SK-N-SH treated with all-trans-retinoic acid at 6 μM for 48 hours (cell line): ENCODE data around the gene BAIAP3.
"Not testable (repeated sequence)": the region's sequence is repeated elsewhere in the genome, so short reads cannot be mapped to it uniquely, and the experiment has no call there.

Source experiments
- ATAC-seq: fragments of 200-7000 bp; cut with Tn5 transposase; 3 replicates; pipeline ENCODE4 v1.9.1; 2020; ENCODE audit warnings: mild to moderate bottlenecking, moderate library complexity
- ARNTL ChIP-seq: fragments of 450-650 bp; formaldehyde crosslinking; IDR thresholded peaks from 2 replicates; pipeline ENCODE4 v1.5.0; 2020; ENCODE audit warnings: low read depth, mild to moderate bottlenecking, moderate library complexity, borderline replicate concordance
- BACH2 ChIP-seq: fragments of 250-450 bp; sonication (Bioruptor Pico); IDR thresholded peaks from 2 replicates; pipeline ENCODE4 v1.9.0; 2021; ENCODE audit warnings: mild to moderate bottlenecking, borderline replicate concordance
- CSDC2 ChIP-seq: fragments of 250-450 bp; sonication (Bioruptor Pico); IDR thresholded peaks from 2 replicates; pipeline ENCODE4 v1.5.0; 2020; ENCODE audit warnings: mild to moderate bottlenecking, moderate library complexity
- ESRRG ChIP-seq: fragments of 250-450 bp; sonication (Bioruptor Pico); IDR thresholded peaks from 2 replicates; pipeline ENCODE4 v1.6.1; 2021; ENCODE audit warnings: mild to moderate bottlenecking
- GLIS3 ChIP-seq: fragments of 250-450 bp; sonication (Bioruptor Pico); IDR thresholded peaks from 2 replicates; pipeline ENCODE4 v1.5.0; 2020; ENCODE audit warnings: mild to moderate bottlenecking, moderate library complexity
- OSR1 ChIP-seq: fragments of 250-450 bp; sonication (Bioruptor Pico); IDR thresholded peaks from 2 replicates; pipeline ENCODE4 v1.8.0; 2022; ENCODE audit warnings: moderate library complexity, mild to moderate bottlenecking, inconsistent platforms
- RARB ChIP-seq: fragments of 250-450 bp; sonication (Bioruptor Pico); IDR thresholded peaks from 2 replicates; pipeline ENCODE4 v1.8.0; 2021; ENCODE audit warnings: mild to moderate bottlenecking, moderate library complexity
- ZC3H10 ChIP-seq: fragments of 250-450 bp; sonication (Bioruptor Pico); IDR thresholded peaks from 2 replicates; pipeline ENCODE4 v1.5.1; 2021; ENCODE audit warnings: mild to moderate bottlenecking, moderate library complexity
- ZFP3 ChIP-seq: fragments of 250-450 bp; sonication (Bioruptor Pico); IDR thresholded peaks from 2 replicates; pipeline ENCODE4 v1.5.0; 2020; ENCODE audit warnings: mild to moderate bottlenecking, moderate library complexity
- ZNF565 ChIP-seq: fragments of 450-650 bp; formaldehyde crosslinking; conservative IDR thresholded peaks from 2 replicates; pipeline ENCODE4 v1.5.0; 2020; ENCODE audit warnings: low read depth, mild to moderate bottlenecking, moderate library complexity
- ZNF70 ChIP-seq: fragments of 450-650 bp; formaldehyde crosslinking; IDR thresholded peaks from 2 replicates; pipeline ENCODE4 v1.5.0; 2020; ENCODE audit warnings: mild to moderate bottlenecking, moderate library complexity
- ZNF8 ChIP-seq: fragments of 450-650 bp; formaldehyde crosslinking; IDR thresholded peaks from 2 replicates; pipeline ENCODE4 v1.5.0; 2020; ENCODE audit warnings: mild to moderate bottlenecking, moderate library complexity
- TF ChIP-seq, protein P1 (sequence below): fragments of 250-450 bp; sonication (Bioruptor Pico); IDR thresholded peaks from 2 replicates; pipeline ENCODE4 v1.5.1; 2020; ENCODE audit warnings: low read depth, mild to moderate bottlenecking, moderate library complexity
- TF ChIP-seq, protein P2 (sequence below): fragments of 250-450 bp; sonication (Bioruptor Pico); IDR thresholded peaks from 2 replicates; pipeline ENCODE4 v1.5.0; 2020; ENCODE audit warnings: mild to moderate bottlenecking, moderate library complexity
- TF ChIP-seq, protein P3 (sequence below): fragments of 250-450 bp; sonication (Bioruptor Pico); IDR thresholded peaks from 2 replicates; pipeline ENCODE4 v1.8.0; 2021; ENCODE audit warnings: low read depth, mild to moderate bottlenecking, moderate library complexity, borderline replicate concordance
- TF ChIP-seq, protein P4 (sequence below): fragments of 250-450 bp; sonication (Bioruptor Pico); IDR thresholded peaks from 2 replicates; pipeline ENCODE4 v1.8.0; 2020; ENCODE audit warnings: mild to moderate bottlenecking, moderate library complexity, borderline replicate concordance
- TF ChIP-seq, protein P5 (sequence below): fragments of 250-450 bp; sonication (Bioruptor Pico); IDR thresholded peaks from 2 replicates; pipeline ENCODE4 v1.5.1; 2021; ENCODE audit warnings: mild to moderate bottlenecking, moderate library complexity

BAIAP3 gene

DNA sequence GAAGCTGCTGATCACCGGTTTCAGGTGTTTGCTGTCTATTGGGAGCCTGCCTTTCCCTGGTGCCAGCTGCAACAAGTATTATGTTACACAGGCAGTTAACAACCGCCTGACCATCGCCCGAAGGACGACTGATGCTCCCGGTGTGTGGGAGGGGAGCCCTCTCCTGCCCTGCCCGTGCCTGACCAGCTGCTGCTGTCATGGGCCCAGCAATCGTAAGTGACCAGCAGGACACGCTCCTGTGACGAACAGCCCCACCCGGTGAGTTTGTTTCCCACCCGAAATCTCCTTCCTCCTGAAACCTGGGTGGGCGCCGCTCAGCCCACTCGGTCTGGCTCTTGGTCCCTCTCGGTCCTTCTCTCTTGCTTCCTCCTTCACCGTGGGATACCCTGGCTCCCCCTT lies 41.9 kb upstream of the BAIAP3 start (continued):
- no peak for TF ChIP-seq ARNTL (CRISPR knock-in tag)

DNA sequence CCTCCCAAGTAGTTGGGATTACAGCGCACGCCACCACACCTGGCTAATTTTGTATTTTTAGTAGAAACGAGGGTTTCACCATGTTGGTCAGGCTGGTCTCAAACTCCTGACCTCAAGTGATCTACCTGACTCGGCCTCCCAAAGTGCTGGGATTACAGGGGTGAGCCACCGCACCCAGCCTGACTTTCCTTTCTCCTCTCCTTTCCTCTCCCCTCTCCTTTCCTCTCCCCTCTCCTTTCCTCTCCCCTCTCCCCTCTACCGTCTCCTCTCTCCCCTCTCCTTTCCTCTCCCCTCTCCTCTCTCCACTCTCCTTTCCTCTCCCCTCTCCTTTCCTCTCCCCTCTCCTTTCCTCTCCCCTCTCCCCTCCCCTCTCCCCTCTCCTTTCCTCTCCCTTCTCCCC lies 41.2 kb upstream of the BAIAP3 start:
- not testable (repeated sequence) for ATAC-seq

DNA sequence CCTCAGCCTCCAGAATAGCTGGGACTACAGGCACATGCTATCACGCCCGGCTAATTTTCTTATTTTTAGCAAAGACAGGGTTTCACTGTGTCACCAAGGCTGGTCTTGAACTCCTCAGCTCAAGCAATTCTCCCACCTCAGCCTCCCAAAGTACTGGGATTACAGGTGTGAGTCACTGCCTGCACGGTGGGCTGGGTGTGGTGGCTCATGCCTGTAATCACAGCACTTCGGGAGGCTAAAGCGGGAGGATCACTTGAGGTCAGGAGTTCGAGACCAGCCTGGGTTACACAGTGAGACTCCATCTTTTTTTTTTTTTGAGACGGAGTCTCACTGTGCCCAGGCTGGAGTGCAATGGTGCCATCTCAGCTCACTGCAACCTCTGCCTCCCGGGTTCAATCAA lies 40.6 kb upstream of the BAIAP3 start:
- not testable (repeated sequence) for ATAC-seq

DNA sequence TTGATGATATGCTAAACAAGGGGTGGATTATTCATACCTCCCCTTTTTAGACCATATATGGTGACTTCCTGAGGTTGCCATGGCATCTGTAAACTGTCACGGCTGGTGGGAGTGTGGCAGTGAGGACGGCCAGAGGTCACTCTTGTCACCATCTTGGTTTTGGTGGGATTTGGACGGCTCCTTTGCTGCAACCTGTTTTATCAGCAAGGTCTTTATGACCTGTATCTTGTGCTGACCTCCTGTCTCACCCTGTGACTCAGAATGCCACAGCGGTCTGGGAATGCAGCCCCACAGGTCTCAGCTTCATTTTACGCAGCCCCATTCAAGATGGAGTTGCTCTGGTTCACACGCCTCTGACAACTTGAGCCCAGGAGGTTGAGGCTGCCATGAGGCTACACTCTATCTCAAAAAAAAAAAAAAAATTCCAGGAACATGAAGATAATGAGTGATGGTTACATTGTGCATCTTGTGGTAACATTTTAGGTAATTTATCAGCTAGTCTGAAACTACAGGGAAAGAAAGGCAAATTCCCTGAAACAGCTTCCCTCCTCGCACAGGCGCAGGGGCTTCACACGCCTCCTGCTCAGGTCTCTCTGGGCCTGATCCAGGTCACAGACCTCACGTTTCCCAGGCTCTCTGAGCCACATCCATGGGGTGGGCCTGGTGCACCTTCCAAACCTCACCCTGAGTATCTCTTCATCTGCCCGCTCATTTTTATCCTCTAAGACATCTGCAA lies 39.4 kb upstream of the BAIAP3 start:
- TF ChIP-seq, protein P1, sequence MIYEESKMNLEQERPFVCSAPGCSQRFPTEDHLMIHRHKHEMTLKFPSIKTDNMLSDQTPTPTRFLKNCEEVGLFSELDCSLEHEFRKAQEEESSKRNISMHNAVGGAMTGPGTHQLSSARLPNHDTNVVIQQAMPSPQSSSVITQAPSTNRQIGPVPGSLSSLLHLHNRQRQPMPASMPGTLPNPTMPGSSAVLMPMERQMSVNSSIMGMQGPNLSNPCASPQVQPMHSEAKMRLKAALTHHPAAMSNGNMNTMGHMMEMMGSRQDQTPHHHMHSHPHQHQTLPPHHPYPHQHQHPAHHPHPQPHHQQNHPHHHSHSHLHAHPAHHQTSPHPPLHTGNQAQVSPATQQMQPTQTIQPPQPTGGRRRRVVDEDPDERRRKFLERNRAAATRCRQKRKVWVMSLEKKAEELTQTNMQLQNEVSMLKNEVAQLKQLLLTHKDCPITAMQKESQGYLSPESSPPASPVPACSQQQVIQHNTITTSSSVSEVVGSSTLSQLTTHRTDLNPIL (CRISPR knock-in tag), result no peak
- TF ChIP-seq, protein P2, sequence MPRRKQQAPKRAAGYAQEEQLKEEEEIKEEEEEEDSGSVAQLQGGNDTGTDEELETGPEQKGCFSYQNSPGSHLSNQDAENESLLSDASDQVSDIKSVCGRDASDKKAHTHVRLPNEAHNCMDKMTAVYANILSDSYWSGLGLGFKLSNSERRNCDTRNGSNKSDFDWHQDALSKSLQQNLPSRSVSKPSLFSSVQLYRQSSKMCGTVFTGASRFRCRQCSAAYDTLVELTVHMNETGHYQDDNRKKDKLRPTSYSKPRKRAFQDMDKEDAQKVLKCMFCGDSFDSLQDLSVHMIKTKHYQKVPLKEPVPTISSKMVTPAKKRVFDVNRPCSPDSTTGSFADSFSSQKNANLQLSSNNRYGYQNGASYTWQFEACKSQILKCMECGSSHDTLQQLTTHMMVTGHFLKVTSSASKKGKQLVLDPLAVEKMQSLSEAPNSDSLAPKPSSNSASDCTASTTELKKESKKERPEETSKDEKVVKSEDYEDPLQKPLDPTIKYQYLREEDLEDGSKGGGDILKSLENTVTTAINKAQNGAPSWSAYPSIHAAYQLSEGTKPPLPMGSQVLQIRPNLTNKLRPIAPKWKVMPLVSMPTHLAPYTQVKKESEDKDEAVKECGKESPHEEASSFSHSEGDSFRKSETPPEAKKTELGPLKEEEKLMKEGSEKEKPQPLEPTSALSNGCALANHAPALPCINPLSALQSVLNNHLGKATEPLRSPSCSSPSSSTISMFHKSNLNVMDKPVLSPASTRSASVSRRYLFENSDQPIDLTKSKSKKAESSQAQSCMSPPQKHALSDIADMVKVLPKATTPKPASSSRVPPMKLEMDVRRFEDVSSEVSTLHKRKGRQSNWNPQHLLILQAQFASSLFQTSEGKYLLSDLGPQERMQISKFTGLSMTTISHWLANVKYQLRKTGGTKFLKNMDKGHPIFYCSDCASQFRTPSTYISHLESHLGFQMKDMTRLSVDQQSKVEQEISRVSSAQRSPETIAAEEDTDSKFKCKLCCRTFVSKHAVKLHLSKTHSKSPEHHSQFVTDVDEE, result no peak
- no peak for TF ChIP-seq ZNF8
- TF ChIP-seq, protein P3, sequence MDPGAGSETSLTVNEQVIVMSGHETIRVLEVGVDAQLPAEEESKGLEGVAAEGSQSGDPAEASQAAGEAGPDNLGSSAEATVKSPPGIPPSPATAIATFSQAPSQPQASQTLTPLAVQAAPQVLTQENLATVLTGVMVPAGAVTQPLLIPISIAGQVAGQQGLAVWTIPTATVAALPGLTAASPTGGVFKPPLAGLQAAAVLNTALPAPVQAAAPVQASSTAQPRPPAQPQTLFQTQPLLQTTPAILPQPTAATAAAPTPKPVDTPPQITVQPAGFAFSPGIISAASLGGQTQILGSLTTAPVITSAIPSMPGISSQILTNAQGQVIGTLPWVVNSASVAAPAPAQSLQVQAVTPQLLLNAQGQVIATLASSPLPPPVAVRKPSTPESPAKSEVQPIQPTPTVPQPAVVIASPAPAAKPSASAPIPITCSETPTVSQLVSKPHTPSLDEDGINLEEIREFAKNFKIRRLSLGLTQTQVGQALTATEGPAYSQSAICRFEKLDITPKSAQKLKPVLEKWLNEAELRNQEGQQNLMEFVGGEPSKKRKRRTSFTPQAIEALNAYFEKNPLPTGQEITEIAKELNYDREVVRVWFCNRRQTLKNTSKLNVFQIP (CRISPR knock-in tag), result no peak
- no peak for TF ChIP-seq BACH2
- no peak for TF ChIP-seq ZNF565 (CRISPR knock-in tag)
- no peak for TF ChIP-seq CSDC2 (CRISPR knock-in tag)
- no peak for TF ChIP-seq ZFP3
- no peak for TF ChIP-seq ZC3H10 (CRISPR knock-in tag)
- TF ChIP-seq RARB (CRISPR knock-in tag), result no peak
- no peak for ATAC-seq

DNA sequence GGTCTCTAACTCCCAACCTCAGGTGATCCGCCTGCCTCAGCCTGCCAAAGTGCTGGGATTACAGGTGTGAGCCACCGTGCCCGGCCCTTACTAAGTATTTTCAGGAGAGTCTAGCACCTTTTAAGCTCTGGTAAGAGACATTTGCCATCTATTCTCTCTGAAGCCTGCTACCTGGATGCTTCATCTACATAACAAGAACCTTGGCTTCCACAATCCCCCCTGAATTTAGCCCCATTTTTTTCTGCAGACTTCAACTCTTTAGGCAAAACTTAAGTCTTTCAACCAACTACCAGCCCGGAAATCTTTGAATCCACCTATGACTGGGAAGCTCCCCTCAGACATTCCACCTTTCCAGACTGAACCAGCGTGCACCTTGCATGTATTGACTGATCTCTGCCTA lies 38.0 kb upstream of the BAIAP3 start:
- no peak for ATAC-seq
- no peak for TF ChIP-seq ARNTL (CRISPR knock-in tag)
- no peak for TF ChIP-seq GLIS3 (CRISPR knock-in tag)
- TF ChIP-seq ZNF8, result no peak
- TF ChIP-seq ZNF70, result no peak
- no peak for TF ChIP-seq ESRRG (CRISPR knock-in tag)
- TF ChIP-seq, protein P4, sequence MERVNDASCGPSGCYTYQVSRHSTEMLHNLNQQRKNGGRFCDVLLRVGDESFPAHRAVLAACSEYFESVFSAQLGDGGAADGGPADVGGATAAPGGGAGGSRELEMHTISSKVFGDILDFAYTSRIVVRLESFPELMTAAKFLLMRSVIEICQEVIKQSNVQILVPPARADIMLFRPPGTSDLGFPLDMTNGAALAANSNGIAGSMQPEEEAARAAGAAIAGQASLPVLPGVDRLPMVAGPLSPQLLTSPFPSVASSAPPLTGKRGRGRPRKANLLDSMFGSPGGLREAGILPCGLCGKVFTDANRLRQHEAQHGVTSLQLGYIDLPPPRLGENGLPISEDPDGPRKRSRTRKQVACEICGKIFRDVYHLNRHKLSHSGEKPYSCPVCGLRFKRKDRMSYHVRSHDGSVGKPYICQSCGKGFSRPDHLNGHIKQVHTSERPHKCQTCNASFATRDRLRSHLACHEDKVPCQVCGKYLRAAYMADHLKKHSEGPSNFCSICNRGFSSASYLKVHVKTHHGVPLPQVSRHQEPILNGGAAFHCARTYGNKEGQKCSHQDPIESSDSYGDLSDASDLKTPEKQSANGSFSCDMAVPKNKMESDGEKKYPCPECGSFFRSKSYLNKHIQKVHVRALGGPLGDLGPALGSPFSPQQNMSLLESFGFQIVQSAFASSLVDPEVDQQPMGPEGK (CRISPR knock-in tag), result no peak
- no peak for TF ChIP-seq CSDC2 (CRISPR knock-in tag)
- TF ChIP-seq OSR1 (CRISPR knock-in tag), result no peak
- TF ChIP-seq, protein P5, sequence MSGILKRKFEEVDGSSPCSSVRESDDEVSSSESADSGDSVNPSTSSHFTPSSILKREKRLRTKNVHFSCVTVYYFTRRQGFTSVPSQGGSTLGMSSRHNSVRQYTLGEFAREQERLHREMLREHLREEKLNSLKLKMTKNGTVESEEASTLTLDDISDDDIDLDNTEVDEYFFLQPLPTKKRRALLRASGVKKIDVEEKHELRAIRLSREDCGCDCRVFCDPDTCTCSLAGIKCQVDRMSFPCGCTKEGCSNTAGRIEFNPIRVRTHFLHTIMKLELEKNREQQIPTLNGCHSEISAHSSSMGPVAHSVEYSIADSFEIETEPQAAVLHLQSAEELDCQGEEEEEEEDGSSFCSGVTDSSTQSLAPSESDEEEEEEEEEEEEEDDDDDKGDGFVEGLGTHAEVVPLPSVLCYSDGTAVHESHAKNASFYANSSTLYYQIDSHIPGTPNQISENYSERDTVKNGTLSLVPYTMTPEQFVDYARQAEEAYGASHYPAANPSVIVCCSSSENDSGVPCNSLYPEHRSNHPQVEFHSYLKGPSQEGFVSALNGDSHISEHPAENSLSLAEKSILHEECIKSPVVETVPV (CRISPR knock-in tag), result no peak
- no peak for TF ChIP-seq ZFP3

DNA sequence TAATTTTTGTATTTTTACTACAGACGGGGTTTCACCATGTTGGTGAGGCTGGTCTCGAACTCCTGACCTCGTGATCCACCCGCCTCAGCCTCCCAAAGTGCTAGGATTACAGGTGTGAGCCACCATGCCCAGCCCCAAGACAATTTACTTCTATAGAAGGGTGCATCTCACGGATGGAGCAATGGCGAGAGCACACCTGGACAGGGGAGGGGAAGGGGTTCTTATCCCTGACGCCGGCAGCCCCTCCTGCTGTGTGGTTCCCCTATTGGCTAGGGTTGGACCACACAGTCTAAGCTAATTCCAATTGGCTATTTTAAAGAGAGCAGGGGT lies 36.8 kb upstream of the BAIAP3 start:
- ATAC-seq, result not testable (repeated sequence)
